CD4-positive, alpha-beta T cell treated with Interleukin-12 subunit alpha and Interleukin-12 subunit beta, for 1 hour (primary cell): ENCODE results near the gene OPCML.

Experiments used
- DNase-seq: peaks from one replicate; pipeline ENCODE4 v3.0.0-alpha.2; 2020

OPCML gene

DNA sequence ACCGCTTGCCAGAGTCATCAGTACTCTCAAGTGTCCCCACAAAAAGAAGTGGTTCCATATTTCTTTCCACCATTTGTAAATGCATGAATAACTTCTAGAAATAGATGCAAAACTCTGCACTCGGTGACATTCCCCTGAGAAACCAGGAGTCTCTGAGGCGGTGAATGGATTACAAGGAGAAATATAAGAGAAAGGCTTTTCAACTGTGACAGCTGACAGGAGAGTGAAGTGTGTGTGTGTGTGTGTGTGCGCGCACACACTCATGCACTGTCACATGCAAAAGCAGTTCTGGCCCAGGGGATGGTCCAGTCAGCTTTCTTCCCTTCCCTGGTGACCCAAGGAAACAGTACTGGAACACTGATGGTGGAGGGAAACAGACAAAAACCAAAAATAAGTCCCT lies 710.0 kb downstream of the OPCML start:
- DNase-seq, result no peak

- no peak for DNase-seq
These were observed 710.8 kb downstream of the OPCML start for GRCh38 chr11:132821499-132821898.

GRCh38 chr11:132821014-132821413 lies 711.3 kb downstream of the OPCML start:
- DNase-seq, result no peak

DNA sequence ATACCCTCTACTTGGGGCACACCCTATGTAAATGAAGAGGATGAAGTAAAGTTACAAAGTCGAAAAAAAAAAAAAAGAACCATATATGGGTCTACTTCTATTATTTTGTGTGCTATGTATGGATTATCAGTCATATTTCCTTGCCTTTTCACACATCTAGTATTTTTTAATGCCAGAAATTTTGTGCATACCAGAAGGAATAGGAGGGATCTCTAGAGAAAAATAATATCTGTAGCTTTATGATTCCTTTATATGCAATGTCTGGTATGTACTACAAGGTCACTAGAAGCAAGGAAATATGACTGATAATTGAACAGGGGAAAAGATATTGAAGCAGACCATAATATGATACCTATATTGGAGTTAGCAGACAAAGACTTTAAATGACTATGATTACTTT lies 713.4 kb downstream of the OPCML start:
- no peak for DNase-seq

GRCh38 chr11:132817387-132817786 lies 714.9 kb downstream of the OPCML start:
- no peak for DNase-seq

- DNase-seq, result no peak
These were observed 717.9 kb downstream of the OPCML start for GRCh38 chr11:132814410-132814809.

DNA sequence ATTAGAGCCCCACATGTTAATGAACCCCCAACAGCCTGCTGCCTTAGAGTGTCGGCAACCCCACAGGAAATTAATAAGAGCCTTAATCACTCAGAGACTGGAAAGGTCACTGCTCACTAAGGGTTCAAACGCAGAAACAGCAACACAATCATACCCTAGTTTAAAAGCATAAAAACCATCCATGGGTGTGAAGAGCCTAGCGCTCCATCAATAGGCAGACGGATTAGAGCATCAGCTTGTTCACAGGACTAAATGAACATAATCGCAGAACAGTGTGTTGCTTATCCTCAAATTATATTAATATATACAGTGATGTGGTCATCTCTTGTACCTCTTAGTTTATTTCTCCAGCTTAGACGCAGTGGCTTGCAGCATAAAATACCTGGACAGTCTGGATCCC lies 720.7 kb downstream of the OPCML start:
- DNase-seq, result no peak

- no peak for DNase-seq
These were observed 723.2 kb downstream of the OPCML start for GRCh38 chr11:132809070-132809469.

DNA sequence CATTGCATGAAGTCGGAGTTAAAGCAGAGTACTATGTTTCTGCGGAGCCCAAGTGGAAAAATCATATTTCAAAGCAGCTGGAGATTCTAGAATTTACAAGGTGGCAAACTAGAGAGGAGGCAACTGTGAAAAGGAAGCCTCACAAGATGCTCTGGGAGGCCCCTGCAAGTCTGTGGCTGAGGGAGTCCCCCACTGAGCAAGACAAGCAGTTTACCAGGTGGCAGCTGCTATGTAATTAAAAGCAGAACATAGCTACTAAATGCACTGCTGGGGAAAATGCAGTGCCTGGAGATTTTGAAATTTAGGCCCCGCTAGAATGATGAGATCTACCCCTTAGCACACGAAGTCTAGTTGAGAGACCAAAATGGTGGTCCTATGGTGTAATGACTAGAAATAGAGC lies 728.0 kb downstream of the OPCML start:
- no peak for DNase-seq

- DNase-seq, result no peak
These were observed 728.9 kb downstream of the OPCML start for GRCh38 chr11:132803436-132803835.

GRCh38 chr11:132802947-132803346 lies 729.4 kb downstream of the OPCML start:
- no peak for DNase-seq

GRCh38 chr11:132793831-132794230 lies 738.5 kb downstream of the OPCML start:
- DNase-seq, result no peak

GRCh38 chr11:132792341-132793140 lies 739.8 kb downstream of the OPCML start:
- DNase-seq, result no peak

DNA sequence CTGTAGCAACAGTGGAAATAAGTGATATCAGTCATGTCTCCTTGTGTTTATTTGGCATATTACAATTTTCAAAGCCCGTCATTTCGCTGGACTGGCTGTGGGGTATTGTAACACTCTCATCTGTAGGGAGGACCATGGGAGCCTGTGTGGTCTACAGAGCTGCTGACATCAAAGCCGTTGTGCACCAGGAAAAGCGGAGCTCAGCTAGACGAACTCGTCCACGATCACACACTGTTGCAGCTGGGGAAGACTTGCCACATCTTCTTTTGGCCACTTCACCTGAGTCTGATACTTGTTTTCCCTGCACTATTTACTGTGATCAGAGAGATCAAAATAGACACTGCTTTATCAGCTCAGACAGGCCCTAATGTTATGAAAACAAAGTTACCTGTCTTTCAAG lies 741.3 kb downstream of the OPCML start:
- no peak for DNase-seq

DNA sequence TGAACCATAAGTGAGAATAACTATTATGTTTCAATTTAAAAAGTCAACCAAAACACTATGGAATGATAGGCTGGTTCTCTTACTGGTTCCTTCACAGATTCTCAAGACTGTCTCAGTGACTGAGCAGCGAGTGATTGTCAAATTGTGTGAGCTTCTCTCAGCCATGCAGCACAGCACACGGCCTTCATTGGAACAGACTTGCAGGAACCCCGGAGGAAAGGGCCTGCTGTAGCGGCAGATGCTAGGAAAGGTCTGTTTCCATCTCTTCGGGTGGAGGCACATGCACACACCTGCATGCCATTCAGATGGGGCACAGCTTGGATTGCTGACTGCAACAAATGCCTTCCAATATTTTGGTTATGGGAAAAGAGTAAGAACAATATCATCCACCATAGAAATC lies 741.8 kb downstream of the OPCML start:
- DNase-seq, result no peak

- DNase-seq, result no peak
These were observed 743.4 kb downstream of the OPCML start for GRCh38 chr11:132788816-132789325.

DNA sequence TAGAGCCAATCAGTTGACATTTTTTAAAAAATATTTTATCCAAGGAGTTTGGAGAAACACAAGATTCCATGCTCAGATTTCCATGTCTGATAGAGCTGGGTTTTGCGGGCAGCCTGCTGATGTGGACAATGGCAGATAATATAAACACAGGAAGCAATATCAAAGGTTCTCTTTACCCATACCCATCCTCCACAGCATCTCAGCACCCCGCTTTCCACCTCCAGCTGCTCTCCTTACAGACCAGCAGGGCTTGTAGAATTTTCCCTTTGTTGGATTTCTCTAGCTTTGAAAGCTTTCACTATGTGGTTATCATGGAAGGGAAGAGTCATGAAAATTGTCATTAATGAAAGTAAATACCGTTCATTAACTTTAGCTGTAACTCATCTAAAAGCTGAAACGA lies 746.4 kb downstream of the OPCML start:
- no peak for DNase-seq

DNA sequence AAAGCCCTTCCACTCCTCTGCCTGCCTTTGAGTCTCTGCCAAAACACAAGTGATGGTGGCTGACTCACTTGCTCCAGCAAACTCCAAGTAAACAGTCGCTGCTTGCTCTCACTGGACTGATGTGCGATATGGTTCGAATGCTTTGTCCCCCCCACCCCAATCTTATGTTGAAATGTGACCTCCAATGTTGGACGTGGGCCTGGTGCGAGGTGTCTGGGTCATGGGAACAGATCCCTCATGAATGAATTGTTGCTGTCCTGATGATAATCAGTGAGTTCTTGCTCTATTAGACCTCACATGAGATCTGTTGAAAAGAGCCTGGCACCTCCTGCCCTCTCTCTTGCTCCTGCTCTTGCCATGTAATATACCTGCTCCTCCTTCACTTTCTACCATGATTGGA lies 747.9 kb downstream of the OPCML start:
- DNase-seq, result no peak

- DNase-seq, result no peak
These were observed 750.2 kb downstream of the OPCML start for GRCh38 chr11:132782102-132782501.

GRCh38 chr11:132780046-132780445 lies 752.3 kb downstream of the OPCML start:
- DNase-seq, result no peak

GRCh38 chr11:132779497-132779896 lies 752.8 kb downstream of the OPCML start:
- no peak for DNase-seq

DNA sequence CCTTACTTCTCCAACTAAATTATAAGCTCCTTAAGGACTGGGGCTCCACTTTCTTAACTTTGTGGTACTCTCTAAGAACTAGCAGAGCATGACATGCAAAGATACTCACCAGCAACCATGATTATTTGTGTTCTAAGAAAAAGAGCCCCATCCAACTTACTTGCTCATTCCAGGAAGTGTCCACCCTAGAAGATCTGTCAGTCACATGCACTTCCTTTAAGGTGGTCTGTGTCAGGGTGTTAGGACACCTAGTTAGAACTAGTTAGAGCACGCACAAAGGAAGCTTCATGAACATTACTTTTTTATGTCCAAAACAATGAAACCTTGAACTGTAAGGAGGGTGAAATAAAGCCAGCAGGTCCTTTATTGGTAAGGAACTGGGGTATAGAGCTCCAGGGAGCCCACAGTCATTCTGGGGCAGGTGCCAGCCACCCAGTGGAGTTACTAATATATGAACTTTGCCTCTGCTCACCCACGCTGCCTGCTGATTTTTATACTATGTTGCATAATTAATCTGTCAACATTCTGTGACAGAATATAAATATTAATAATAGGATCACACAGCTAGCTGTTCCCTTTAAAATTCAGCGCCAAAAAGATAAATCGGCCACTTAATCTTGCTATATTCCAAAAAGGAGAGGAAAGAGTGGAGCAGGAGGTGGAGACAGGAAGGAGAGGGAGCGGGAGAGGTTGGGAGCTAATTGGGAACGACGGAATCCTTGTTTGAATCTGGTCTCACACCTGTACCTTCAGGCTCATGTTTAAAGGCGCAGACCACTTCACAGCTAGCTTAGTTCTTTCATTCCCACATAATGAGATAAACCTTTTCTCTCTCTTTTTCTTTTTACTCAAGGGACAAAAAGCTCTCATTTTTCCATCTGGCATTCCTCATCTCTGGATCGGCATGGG lies 755.0 kb downstream of the OPCML start:
- no peak for DNase-seq

GRCh38 chr11:132773751-132774150 lies 758.5 kb downstream of the OPCML start:
- DNase-seq, result no peak
